HEK293T (cell line): ENCODE results near the gene GRAMD4.

Experiments used
- CTCF ChIA-PET: fragments of 350-600 bp; formaldehyde crosslinking; extraction: SDS; loops from one replicate; lab custom pipeline; 2021; ENCODE audit warnings: antibody characterized with exemption, inconsistent platforms; lab: Yijun Ruan, JAX
- POLR2A ChIA-PET: fragments of 350-600 bp; formaldehyde crosslinking; extraction: SDS; loops from one replicate; lab custom pipeline; 2020; ENCODE audit warnings: antibody characterized with exemption, inconsistent platforms; lab: Yijun Ruan, JAX
- DNase-seq: peaks from one replicate; pipeline ENCODE4 v3.0.0; 2012; ENCODE audit warnings: mixed read lengths; ENCODE audit errors: extremely low spot score
- ARNT ChIP-seq: fragments of 450-650 bp; IDR thresholded peaks from 2 replicates; pipeline ENCODE4 v1.6.1; 2017; ENCODE audit warnings: mild to moderate bottlenecking
- BHLHE40 ChIP-seq: fragments of 450-650 bp; IDR thresholded peaks from 2 replicates; pipeline ENCODE4 v1.6.1; 2016; ENCODE audit warnings: mild to moderate bottlenecking, moderate library complexity, borderline replicate concordance
- CTBP1 ChIP-seq: fragments of 450-650 bp; IDR thresholded peaks from 2 replicates; pipeline ENCODE4 v1.6.1; 2016; ENCODE audit warnings: borderline replicate concordance
- ELF4 ChIP-seq: fragments of 450-650 bp; IDR thresholded peaks from 2 replicates; pipeline ENCODE4 v1.6.1; 2017; ENCODE audit warnings: antibody characterized with exemption
- FOXA1 ChIP-seq: fragments of 450-650 bp; IDR thresholded peaks from 2 replicates; pipeline ENCODE4 v1.6.1; 2016; ENCODE audit warnings: mild to moderate bottlenecking
- FOXK2 ChIP-seq: fragments of 450-650 bp; IDR thresholded peaks from 2 replicates; pipeline ENCODE4 v1.6.1; 2016; ENCODE audit warnings: mild to moderate bottlenecking
- FOXM1 ChIP-seq: fragments of 450-650 bp; IDR thresholded peaks from 2 replicates; pipeline ENCODE4 v1.6.1; 2017; ENCODE audit warnings: mild to moderate bottlenecking, borderline replicate concordance
- HDGF ChIP-seq: fragments of 450-650 bp; IDR thresholded peaks from 2 replicates; pipeline ENCODE4 v1.6.1; 2017; ENCODE audit warnings: antibody characterized with exemption, borderline replicate concordance
- L3MBTL2 ChIP-seq: fragments of 450-650 bp; conservative IDR thresholded peaks from 2 replicates; pipeline ENCODE4 v1.6.1; 2016; ENCODE audit warnings: mild to moderate bottlenecking
- LEF1 ChIP-seq: fragments of 450-650 bp; IDR thresholded peaks from 2 replicates; pipeline ENCODE4 v1.6.1; 2017; ENCODE audit warnings: mild to moderate bottlenecking, borderline replicate concordance
- NFRKB ChIP-seq: fragments of 450-650 bp; IDR thresholded peaks from 2 replicates; pipeline ENCODE4 v1.6.1; 2016; ENCODE audit warnings: mild to moderate bottlenecking, moderate library complexity
- PKNOX1 ChIP-seq: fragments of 450-650 bp; IDR thresholded peaks from 2 replicates; pipeline ENCODE4 v1.6.1; 2016
- SP1 ChIP-seq: fragments of 450-650 bp; IDR thresholded peaks from 2 replicates; pipeline ENCODE4 v1.6.1; 2017
- SUZ12 ChIP-seq: fragments of 450-650 bp; IDR thresholded peaks from 2 replicates; pipeline ENCODE4 v1.6.1; 2016; ENCODE audit warnings: mild to moderate bottlenecking
- TARDBP ChIP-seq: fragments of 450-650 bp; IDR thresholded peaks from 2 replicates; pipeline ENCODE4 v1.6.1; 2016
- ZNF384 ChIP-seq: fragments of 450-650 bp; IDR thresholded peaks from 2 replicates; pipeline ENCODE4 v1.6.1; 2016

GRAMD4 gene

GRCh38 chr22:46592390-46592872, 27.8 kb upstream of the GRAMD4 start:
- no peak for TF ChIP-seq SP1
- no peak for TF ChIP-seq ARNT
- TF ChIP-seq LEF1 = no peak
- TF ChIP-seq FOXK2 = no peak
- TF ChIP-seq HDGF = no peak
- no peak for TF ChIP-seq NFRKB
- TF ChIP-seq L3MBTL2 = no peak
- no peak for TF ChIP-seq PKNOX1
- TF ChIP-seq ELF4 = no peak
- TF ChIP-seq CTBP1 = no peak
- no peak for TF ChIP-seq TARDBP
- TF ChIP-seq FOXM1 = no peak
- TF ChIP-seq BHLHE40 = no peak
- ChIA-PET CTCF (no interaction called here), POLR2A (no interaction called here)
- no peak for DNase-seq

GRCh38 chr22:46593211-46593681, 26.9 kb upstream of the GRAMD4 start:
- no peak for TF ChIP-seq HDGF
- no peak for TF ChIP-seq LEF1
- no peak for TF ChIP-seq SUZ12
- no peak for TF ChIP-seq FOXK2
- no peak for TF ChIP-seq CTBP1
- no peak for TF ChIP-seq L3MBTL2
- no peak for TF ChIP-seq BHLHE40
- TF ChIP-seq ARNT = no peak
- no peak for TF ChIP-seq TARDBP
- TF ChIP-seq NFRKB = no peak
- no peak for DNase-seq
- ChIA-PET CTCF (no interaction called here), POLR2A (no interaction called here)

GRCh38 chr22:46593996-46594946, 25.9 kb upstream of the GRAMD4 start:
- CTCF ChIA-PET = no interaction called here
- TF ChIP-seq FOXA1 = no peak
- TF ChIP-seq FOXM1 = no peak
- TF ChIP-seq ZNF384 = no peak
- TF ChIP-seq ELF4 = no peak
- TF ChIP-seq CTBP1 = no peak
- no peak for TF ChIP-seq NFRKB
- no peak for TF ChIP-seq BHLHE40
- TF ChIP-seq HDGF = no peak
- no peak for TF ChIP-seq TARDBP
- TF ChIP-seq PKNOX1 = no peak
- TF ChIP-seq LEF1 = no peak
- TF ChIP-seq SUZ12 = no peak
- DNase-seq = no peak
- POLR2A ChIA-PET = no interaction called here

- TF ChIP-seq HDGF (no peak), FOXK2 (no peak), SUZ12 (no peak), ARNT (no peak), NFRKB (no peak), BHLHE40 (no peak), PKNOX1 (no peak), LEF1 (no peak), CTBP1 (no peak), TARDBP (no peak), ELF4 (no peak), L3MBTL2 (no peak), FOXA1 (no peak), ZNF384 (no peak), FOXM1 (no peak), SP1 (no peak)
- DNase-seq = no peak
- ChIA-PET CTCF (no interaction called here), POLR2A (no interaction called here)
Observed at GRCh38 chr22:46594947-46595298, 25.3 kb upstream of the GRAMD4 start.

GRCh38 chr22:46595545-46595944, 24.6 kb upstream of the GRAMD4 start:
- CTCF ChIA-PET = no interaction called here
- POLR2A ChIA-PET = no interaction called here
- no peak for DNase-seq
- no peak for TF ChIP-seq SUZ12
- no peak for TF ChIP-seq ZNF384
- no peak for TF ChIP-seq SP1
- TF ChIP-seq LEF1 = no peak
- TF ChIP-seq L3MBTL2 = no peak
- TF ChIP-seq NFRKB = no peak
- TF ChIP-seq TARDBP = no peak
- no peak for TF ChIP-seq FOXK2
- TF ChIP-seq BHLHE40 = no peak
- TF ChIP-seq FOXM1 = no peak
- TF ChIP-seq FOXA1 = no peak
- no peak for TF ChIP-seq PKNOX1
- TF ChIP-seq ARNT = no peak
- no peak for TF ChIP-seq ELF4
- TF ChIP-seq HDGF = no peak
